ENCODE results near the gene SAT1. TPM values are rescaled to one million over a fixed set of nuclear protein-coding genes. Genes with fewer than 3 reads are reported as not detected.

Gene SAT1
- total RNA-seq, 1 experiment from 2014 or later, result 86.7 TPM

GRCh38 chrX:23776363-23776762, 6.6 kb upstream of the SAT1 start:
- DNase-seq (ENCODE audit: low spot score), result no peak

GRCh38 chrX:23779025-23779424, 3.9 kb upstream of the SAT1 start:
- peak; percentile 59 for DNase-seq (ENCODE audit: low spot score)

GRCh38 chrX:23782455-23782854, 518 bp upstream of the SAT1 start:
- no peak for DNase-seq (ENCODE audit: low spot score)

DNA sequence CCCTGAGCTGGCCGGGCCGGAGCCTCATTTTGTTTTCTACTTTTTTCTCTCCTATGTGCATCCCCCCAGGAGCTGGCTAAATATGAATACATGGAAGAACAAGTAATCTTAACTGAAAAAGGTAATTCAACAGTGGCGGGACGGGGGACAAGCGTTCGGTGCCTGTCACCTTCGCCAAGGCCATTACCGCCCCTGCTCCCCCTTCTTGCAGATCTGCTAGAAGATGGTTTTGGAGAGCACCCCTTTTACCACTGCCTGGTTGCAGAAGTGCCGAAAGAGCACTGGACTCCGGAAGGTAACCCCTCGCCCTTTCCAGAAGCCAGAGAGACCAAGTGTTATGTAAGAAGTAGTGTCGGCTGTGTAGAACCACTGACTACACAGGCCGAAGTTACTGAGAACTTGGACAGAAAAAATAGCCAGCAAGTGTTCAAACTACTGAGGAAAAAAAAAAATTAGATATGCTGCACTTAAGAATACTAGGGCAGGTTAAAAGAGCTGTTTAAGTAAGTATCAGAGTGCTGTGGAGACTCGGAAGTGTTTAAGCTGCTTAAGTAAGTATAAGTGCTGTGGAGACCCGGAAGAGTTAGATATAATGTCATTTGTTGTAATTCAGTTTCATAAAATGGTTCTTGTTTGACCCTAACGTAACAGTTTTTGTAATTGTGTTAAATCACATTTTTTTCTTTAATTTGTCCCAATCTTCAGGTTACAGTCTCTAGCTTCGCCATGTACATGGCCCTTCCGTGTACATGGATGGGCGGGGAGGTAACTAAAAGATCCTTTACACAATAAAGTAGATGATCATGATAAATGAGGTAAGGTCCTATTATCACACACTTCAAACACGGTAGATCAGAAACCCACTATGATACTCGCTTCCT, 856 bp downstream of the SAT1 start:
- DNase-seq (ENCODE audit: low spot score), result no peak

DNA sequence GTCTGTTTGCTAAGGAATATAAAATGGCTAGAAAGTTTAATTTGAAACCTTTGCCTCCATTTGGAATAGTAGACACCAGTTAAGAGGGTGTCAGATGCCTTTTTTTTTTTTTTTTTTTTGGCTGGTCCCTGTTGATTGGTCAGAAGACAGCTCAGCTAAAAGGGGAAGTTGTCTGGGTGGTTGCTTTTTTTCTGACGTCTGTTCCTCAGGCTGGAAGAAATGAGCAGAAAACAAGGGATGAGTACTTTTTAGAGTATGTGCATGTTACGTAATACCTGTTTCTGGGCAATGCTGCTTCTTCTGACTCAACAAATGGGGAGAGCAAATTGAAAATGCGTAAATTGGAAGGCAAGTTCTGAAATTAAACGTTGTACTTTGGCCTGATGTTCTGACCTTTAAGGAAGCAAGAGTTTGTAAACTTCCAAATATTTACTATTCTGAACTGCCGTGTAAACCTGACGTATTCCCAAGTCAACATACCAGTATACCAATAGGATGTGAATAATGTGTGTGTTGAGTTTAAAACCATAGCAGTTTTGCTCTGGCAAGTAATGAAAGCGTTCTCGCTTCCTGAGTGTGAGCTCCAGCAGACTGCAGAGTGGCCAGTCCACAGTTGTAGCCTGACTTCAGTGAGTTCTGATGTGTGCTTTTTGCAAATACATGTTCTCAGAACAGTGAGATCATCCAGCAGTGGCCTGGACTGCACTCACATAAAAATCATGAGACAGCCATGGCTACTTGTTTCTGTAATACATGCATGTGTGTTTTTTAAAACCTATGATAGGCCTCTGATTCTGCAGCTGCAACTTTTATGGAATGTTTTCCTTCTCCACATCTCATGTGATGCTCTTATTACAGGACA, 1.7 kb downstream of the SAT1 start:
- DNase-seq (ENCODE audit: low spot score), result peak; percentile 62

- no peak for DNase-seq (ENCODE audit: low spot score)
Measured at GRCh38 chrX:23785580-23785979, 2.6 kb downstream of the SAT1 start.

DNA sequence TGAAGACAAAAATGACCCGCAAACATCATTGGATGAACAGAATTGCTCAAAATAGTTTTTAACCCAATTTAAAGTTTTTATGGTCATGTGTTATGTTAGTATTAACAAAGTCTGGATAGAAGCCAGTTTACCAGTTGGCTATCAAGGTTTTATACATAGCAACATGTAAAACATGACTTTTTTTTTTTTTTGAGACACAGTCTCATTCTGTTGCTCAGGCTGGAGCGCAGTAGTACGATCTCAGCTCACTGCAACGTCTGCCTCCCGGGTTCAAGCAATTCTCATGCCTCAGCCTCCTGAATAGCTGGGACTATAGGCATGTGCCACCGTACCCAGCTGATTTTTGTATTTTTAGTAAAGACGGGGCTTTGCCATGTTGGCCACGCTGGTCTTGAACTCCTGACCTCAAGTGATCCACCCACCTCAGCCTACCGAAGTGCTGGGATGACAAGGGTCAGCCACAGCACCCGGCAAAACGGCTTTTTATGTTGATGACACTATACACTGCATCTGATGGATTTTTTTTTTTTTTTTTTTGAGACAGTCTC, 3.4 kb downstream of the SAT1 start:
- no peak for DNase-seq (ENCODE audit: low spot score)

GRCh38 chrX:23787745-23788118, 4.8 kb downstream of the SAT1 start:
- no peak for DNase-seq (ENCODE audit: low spot score)

GRCh38 chrX:23788521-23788920, 5.5 kb downstream of the SAT1 start:
- DNase-seq (ENCODE audit: low spot score), result no peak

- no peak for DNase-seq (ENCODE audit: low spot score)
Measured at GRCh38 chrX:23788946-23789345, 6.0 kb downstream of the SAT1 start.

GRCh38 chrX:23789386-23790154, 6.6 kb downstream of the SAT1 start:
- no peak for DNase-seq (ENCODE audit: low spot score)

DNA sequence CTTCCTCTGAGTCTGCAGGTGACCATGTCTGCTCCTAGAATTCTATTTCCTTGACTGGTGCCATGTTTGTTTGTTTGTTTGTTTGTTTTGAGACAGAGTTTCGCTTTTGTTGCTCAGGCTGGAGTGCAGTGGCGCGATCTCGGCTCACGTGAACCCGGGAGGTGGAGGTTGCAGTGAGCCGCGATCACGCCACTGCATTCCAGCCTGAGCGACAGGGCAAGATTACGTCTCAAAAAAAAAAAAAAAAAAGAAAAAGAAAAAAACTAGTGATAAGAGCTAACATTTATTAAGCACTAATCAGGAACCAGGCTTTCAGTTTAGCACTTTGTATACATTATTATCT, 7.2 kb downstream of the SAT1 start:
- DNase-seq (ENCODE audit: low spot score), result no peak

DNA sequence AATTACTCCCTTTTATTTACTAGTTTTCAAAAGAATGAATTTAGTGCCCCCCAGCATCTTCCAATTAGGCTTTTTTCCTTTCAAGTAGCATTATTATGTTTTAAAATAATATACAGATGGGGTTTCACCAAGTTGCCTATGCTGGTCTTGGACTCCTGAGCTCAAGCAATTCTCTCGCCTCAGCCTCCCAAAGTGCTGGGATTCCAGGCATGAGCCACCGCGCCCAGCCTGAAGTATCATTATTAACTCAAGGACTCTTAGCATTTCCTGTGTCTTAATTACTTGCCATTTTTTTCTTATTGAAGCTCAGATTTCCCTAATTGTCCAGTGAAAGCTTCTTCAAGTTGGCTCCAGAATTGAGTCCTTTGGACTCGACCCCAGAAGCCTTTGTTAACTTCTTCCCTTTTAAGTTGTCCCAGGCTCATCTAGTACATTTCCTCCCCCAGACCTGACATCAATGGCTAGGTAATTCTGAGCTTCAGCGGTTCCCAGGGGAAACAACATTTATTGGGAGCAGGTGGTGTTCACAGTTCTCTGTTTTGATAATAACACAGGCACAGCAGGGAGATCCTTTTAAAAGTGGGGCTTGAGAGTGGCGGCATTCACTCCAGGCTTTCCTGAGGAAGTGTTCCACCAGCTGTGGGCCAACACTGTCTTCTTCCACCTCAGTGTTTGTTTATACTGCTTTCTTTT, 10.0 kb downstream of the SAT1 start:
- DNase-seq (ENCODE audit: low spot score), result no peak

DNA sequence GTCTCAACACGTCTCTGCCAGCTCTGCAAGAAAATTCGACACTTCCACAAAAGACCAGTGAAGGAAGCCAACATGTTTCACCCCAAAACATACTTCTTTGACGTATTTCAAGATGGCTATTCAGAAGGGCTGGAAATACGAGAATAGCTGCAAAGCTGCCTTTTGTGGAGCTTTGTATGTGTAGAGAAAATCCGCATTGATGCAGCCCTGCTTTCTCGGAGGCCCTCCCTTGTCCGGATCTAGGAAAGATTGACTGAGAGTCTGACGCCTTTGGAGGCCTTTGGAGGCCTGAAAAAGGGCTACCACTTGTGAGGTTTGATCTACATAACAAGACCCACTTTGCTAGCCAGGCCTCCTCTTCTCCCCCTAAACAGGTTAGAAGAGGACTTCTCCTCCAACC, 12.2 kb downstream of the SAT1 start:
- no peak for DNase-seq (ENCODE audit: low spot score)

DNA sequence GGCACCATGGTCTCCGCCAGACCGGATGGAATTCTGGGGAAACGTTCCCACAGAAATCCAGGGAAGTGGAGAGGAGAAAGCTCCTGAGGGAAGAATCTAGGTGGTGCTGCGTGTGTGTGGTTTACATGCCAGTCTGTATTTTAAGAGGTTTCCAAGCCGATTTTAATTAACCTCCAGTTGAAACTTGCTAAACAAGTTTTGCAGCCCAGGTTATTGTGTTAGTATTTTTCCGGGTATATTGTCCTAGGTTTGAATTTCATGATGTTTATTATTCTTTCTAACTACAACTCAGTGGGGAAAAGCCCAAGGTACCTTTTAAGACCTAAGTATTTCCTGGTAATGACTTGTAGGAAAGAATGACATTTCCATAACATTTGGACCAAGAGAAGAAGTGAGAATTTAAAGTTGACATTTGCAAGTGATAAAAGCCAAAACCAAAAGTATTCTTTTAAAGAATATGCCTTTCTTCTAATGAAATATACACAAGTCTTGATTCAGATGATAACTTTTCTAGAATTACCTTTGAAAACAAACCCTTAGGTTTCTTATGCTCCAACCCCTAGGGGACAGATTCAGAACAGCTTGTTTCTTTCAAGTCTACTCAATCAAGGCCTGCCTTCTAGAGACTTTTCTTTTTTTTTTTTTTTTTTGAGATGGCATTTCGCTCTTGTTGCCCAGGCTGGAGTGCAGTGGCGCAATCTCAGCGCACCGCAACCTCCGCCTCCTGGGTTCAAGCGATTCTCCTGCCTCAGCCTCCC, 14.6 kb downstream of the SAT1 start:
- no peak for DNase-seq (ENCODE audit: low spot score)

- DNase-seq (ENCODE audit: low spot score), result peak; percentile 23
Measured at GRCh38 chrX:23799469-23800065, 16.6 kb downstream of the SAT1 start.

- DNase-seq (ENCODE audit: low spot score), result no peak
Measured at GRCh38 chrX:23802431-23802830, 19.5 kb downstream of the SAT1 start.

- peak; percentile 83 for DNase-seq (ENCODE audit: low spot score)
Measured at GRCh38 chrX:23803931-23804381, 21.0 kb downstream of the SAT1 start.

- no peak for DNase-seq (ENCODE audit: low spot score)
Measured at GRCh38 chrX:23804578-23804977, 21.6 kb downstream of the SAT1 start.

- no peak for DNase-seq (ENCODE audit: low spot score)
Measured at GRCh38 chrX:23805389-23805788, 22.4 kb downstream of the SAT1 start.
